ENCODE results near the gene SUPV3L1.
"Not testable (repeated sequence)": the region's sequence is repeated elsewhere in the genome, so short reads cannot be mapped to it uniquely, and the experiment has no call there.

The SUPV3L1 gene

DNA sequence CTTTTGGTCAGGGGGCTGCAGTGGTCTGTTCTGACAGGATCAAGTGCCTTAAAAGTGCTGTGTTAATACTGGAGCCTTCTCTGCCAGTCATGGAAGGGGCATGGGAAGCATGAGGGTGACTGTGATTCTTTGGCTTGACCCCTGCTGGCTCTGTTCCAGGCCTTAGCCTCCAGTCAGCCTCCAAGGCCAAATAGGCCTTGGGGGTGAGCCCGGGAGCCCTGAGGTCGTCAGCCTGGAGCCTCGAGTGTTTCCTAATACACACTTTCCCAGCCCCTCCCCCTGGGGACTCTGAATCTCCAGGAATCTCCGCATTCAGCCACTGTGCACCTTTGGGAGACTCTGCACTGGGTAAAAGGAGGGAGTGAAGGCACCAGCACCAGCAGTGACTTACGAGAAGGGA, 50.1 kb downstream of the SUPV3L1 start:
- DNase-seq (ENCODE audit: low spot score): no peak

DNA sequence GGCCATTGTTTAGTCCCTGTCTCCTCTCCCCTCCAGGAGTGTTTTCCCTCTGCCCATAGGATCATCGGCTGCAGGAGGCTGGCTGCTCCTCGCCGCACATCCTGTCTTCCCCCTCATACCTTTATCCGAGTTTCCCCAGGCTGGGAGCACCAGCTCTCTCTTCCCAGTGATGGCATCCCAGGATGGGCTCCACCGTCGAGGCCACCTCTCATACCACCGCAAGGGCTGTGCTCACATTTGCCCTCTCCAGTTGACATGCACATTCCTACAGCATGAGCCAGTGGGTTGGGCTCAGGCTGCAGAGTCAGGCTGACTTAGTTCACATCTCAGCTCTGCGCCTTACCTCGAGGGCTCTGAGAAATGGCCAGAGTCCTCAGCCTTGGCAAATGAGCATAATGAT, 52.2 kb downstream of the SUPV3L1 start:
- DNase-seq (ENCODE audit: low spot score): no peak

DNA sequence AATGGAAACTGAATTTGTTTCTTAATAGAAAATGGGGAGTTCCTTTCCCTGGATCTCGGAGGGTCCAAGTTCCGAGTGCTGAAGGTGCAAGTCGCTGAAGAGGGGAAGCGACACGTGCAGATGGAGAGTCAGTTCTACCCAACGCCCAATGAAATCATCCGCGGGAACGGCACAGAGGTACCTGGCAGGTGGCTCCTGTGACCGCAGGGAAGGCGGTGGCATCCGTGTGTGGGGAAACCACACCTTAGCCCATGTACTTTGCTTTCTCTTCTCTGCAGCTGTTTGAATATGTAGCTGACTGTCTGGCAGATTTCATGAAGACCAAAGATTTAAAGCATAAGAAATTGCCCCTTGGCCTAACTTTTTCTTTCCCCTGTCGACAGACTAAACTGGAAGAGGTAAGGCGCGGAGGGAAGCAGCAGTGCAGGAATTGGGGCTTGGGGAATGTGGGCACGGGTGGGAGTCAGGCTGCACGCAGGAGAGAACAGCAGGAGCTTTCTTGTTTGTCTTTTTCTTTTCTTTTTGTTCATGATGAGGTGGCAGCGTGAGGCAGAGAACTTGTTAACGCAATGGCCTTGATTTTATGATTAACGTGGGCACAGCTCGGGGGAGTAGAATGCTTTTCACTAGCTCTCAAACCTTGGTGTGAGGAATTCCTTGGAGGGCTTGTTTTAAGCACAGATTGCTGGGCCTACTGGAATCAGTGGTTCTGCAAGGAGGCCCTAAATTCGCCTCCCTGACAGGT, 52.9 kb downstream of the SUPV3L1 start:
- no peak for DNase-seq (ENCODE audit: low spot score)

DNA sequence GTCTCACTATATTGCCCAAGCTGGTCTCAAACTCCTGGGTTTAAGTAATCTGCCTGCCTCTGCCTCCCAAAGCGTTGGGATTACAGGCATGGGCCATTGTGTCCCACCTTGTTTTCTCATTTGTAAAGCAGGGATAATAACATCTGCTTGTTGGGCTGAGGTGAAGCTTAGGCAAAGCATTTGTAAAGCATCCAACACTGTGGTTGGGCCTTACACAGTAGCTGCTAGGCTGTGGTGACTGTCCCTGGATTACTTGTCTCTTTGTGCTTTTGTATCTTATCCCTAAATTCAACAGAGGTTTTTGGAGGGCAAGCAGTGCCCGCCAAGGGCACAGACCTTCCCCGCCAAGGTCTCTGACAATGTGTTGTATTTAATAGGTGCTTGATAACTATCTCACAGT, 54.4 kb downstream of the SUPV3L1 start:
- DNase-seq (ENCODE audit: low spot score): no peak

DNA sequence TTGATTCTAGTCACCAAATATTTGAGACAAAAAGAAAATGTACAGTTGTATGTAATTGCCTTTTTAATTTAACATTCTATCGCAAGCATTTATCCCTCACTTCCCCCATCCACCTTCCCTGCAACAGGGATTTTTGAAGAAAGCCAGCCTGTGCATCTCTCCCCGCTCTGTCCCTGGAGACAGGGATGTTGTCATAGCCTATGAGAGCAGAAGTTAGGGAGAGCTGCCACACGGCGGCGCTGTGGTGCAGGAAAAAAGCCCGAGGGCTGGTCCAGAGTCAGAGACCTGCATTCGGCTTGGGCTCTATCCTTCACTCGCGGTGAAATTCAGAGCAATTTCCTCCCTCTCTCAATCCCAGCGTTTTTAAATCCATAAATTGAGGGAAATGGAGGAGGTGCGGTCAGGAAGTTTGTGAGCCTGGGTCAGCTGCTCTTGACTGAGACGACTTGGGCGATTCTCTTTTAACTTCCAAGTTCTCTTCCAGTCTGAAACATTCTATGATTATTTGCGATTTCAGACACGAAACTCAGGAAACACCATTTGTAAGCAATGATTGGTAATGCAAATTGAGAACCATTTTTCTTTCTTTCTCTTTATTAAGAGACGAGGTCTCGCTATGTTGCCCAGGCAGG, 57.6 kb downstream of the SUPV3L1 start:
- peak; percentile 83 for DNase-seq (ENCODE audit: low spot score)

DNA sequence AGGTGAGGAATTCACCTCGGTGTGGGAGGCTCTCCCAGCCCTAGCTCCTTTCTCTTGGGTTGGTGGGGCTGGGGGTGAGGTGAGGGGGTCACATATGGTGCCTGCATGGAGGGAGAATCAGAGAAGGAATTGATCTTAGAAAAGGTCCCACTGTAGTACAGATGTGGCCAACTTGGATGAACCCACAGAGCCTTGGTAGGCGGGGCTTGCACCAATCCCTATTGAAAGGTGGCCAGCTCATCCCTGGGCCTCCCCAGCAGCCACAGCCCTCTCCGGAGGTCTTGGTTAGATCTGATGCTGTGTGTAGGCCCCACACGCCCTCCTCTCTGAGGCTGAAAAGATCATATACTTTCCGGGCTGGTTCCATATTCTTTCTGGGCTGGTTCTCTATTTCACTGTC, 59.1 kb downstream of the SUPV3L1 start:
- no peak for DNase-seq (ENCODE audit: low spot score)

DNA sequence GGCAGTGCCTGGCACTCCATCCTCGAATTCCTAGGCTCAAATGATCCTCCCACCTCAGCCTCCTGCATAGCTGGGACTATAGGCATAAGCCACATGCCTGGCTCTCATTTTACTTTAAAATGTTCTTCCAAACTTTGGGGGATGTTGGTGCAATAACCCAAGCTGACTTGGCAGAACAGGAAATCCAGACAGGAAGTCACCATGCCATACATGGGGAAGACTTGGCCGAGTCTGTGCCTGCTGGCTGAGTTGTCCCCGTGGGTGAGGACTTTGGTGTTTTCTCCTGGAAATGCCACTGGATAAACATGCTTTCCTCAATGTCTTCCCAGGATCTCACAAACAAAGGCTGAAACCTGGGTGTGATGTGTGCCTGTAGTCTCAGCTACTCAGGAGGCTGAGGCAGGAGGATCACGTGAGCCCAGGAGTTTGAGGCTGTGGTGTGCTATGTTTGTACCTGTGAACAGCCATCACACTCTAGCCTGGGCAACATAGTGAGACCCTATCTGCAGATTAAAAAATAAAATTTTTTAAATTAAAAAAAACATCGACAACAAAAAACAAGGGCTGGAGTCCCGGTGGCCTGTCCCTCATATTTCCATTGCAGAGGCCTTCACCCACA, 59.9 kb downstream of the SUPV3L1 start:
- no peak for DNase-seq (ENCODE audit: low spot score)

DNA sequence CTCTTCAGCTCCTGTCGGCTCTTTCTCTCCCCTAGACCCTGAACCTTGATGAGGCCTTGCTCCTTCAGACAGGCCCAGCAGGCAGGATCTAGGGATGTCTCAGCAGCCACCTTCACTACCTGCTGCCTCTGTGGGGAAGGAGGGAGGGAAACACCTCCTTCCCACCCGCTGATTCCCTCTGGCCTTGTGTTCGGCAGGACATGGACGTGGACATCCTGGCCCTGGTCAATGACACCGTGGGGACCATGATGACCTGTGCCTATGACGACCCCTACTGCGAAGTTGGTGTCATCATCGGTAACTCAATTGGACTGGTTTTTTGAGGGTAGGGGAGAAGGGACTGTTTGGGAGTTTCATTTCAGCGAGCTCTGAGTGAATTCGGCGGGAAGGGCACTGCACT, 60.4 kb downstream of the SUPV3L1 start:
- no peak for DNase-seq (ENCODE audit: low spot score)

DNA sequence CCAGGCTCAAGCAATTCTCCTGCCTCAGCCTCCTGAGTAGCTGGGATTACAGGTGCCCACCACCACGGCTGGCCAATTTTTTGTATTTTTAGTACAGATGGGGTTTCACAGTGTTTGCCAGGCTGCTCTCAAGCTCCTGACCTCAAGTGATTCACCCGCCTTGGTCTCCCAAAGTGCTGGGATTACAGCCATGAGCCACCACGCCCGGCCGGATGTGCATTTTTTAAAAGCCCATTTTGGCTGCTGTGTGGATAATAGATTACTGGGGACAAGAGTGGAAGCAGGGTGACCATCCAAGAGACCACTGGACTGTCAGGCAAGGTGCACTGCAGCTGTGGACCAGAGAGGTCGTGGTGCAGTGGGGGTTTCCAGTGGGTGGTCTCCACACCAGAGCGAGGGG, 61.5 kb downstream of the SUPV3L1 start:
- DNase-seq (ENCODE audit: low spot score): no peak

DNA sequence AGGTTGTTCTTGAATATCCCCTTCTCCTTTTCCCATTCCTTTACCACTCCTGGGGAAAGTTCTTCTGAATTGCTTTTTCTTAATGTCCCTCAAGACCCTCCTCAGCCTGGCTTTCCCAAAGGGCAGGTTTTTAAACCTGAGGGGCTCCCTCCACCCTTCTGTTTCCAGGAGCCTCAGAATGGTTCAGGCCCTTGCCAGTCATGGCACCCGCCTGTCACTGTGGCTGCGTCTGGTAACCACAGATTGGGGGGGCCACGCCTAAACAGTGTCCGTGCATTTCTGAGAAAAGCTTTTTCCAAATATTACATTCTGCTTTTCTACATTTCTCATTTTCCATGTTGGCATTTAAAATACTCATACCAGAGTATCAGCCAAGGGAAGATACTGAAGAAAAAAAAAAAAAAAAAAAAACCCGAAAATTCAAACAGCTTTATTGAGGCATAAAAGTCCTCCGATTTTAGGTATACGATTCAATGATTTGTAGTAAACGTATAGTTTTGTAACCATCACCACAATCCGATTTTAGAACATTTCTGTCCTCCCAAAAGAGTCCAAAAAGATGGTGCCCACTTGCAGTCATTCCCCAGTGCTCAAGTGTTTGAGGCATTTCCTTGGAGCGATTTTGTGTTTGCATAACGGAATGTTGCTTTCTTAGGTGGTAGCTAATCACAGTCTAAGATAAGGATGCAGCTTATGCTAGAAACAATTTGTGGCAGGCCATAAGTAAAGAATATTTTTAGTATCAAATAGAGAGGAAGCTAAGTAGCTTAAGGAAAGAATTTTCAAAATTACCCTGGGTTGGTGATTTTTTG, 62.2 kb downstream of the SUPV3L1 start:
- DNase-seq (ENCODE audit: low spot score): no peak

DNA sequence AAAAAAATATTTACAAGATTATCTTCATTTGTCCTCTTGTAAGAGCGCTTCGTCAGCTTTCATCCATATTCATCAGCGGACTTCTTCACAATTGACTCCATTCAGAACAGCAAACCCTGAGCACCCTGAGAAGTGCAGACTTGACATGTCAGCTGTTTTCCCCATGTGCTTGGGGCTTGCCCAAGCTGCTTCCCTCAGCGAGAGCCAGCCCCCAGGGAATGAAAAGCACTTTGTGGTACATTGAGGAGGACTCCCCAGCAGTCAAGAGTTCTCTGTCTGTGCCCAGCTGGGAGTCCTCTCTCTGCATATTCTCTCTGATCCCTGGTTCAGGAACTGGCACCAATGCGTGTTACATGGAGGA, 62.8 kb downstream of the SUPV3L1 start:
- no peak for DNase-seq (ENCODE audit: low spot score)

DNA sequence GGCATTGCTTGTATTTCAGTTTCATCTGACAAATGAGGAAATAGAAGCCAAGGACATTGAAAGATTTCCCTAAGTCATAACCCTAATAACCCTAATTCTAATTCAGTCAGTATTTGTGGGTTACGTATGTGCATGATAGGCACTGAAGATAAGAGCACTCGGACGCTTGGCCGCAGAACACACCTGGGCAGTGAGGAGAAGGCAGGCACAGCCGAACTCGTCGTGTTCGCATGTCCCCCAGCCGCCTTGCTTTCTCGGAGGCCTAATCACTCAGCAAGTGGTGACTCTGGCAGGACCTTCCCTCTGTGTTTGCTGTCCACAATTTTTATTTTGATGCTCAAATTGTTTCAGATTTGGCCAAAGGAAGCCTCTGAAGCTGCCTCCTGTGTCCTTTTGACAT, 63.8 kb downstream of the SUPV3L1 start:
- DNase-seq (ENCODE audit: low spot score): no peak

DNA sequence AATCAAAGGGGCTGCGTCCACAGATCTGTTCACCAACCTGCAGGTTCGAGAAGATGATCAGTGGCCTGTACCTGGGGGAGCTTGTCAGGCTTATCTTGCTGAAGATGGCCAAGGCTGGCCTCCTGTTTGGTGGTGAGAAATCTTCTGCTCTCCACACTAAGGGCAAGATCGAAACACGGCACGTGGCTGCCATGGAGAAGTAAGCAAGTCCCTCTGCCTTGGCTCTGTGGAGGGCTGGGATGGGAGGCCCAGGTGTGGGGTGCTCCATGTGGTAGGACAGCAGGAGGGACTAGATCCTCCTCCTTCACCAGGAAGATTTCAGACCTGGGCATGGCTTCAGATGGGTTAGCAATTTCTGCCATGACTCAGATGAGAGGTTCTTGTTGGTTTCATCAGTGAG, 66.0 kb downstream of the SUPV3L1 start:
- DNase-seq (ENCODE audit: low spot score): no peak

DNA sequence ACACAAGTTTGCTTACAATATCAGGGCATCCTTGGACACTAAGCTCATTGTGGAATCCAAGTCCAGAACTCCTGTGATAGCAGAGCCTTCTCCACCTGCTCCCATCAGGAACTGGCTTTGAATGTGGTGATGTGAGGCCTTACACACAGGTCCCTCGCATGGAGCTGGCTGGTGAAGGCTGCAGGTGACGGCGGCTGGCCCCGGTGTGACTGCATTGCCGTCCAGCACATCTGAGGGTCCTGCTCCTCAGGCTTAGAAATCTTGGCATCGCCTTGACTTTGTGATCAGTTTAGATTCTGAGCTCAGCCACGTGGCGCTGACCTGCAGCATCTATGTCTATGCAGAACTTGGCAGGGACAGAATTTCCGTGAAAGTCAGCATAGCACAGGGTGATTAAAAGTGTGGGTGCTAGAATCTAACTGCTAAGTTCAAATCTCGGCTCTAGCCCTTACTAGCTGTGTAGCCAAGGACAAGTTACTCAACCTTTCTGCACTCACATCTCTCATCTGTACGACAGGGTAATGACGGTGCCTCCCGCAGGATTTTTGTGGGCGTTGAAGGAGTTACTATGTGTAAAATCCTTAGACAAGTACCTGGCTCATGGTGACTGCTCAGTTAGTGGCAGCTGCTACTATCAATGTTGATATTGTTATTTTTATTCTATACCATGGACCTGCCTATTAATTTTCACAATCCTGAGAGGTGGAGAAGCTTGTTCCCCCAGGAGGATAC, 66.7 kb downstream of the SUPV3L1 start:
- DNase-seq (ENCODE audit: low spot score): no peak

DNA sequence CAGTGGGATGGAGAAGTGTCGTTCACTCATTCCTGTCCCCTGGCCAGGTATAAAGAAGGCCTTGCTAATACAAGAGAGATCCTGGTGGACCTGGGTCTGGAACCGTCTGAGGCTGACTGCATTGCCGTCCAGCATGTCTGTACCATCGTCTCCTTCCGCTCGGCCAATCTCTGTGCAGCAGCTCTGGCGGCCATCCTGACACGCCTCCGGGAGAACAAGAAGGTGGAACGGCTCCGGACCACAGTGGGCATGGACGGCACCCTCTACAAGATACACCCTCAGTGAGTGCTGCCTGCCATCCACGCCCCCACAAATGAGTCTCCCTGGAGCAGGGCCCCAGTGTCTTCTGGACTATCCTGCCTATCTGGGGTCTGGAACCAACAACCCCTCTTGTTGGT, 67.3 kb downstream of the SUPV3L1 start:
- no peak for DNase-seq (ENCODE audit: low spot score)

DNA sequence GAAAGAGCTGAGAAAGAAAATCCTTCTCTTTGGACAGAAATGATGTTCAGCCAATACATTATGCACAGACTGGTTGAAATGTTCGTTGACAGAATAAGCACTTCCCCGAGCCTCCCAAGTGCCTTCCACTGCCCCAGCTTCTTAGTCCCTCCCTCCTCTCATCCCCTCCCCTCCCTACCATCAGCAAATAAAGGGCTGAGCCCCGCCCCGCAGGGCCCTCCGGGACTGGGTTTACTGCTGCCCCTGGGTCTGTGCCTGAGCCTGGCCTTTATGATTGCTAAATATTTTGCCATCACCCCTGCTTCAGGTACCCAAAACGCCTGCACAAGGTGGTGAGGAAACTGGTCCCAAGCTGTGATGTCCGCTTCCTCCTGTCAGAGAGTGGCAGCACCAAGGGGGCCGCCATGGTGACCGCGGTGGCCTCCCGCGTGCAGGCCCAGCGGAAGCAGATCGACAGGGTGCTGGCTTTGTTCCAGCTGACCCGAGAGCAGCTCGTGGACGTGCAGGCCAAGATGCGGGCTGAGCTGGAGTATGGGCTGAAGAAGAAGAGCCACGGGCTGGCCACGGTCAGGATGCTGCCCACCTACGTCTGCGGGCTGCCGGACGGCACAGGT, 68.2 kb downstream of the SUPV3L1 start:
- DNase-seq (ENCODE audit: low spot score): no peak

DNA sequence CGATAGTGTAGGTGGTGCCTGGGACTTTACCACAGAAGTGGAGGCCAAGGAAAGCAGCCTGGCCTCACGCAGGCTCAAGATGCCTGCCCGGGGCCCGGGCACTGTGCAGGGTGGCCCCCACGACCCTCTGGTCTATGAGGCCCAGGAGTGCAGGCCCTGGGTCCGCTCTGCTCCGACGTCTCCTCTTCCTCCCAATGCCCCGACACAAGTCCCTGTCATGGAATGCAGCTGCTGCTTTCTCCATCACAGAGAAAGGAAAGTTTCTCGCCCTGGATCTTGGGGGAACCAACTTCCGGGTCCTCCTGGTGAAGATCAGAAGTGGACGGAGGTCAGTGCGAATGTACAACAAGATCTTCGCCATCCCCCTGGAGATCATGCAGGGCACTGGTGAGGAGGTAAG, 70.0 kb downstream of the SUPV3L1 start:
- DNase-seq (ENCODE audit: low spot score): no peak

DNA sequence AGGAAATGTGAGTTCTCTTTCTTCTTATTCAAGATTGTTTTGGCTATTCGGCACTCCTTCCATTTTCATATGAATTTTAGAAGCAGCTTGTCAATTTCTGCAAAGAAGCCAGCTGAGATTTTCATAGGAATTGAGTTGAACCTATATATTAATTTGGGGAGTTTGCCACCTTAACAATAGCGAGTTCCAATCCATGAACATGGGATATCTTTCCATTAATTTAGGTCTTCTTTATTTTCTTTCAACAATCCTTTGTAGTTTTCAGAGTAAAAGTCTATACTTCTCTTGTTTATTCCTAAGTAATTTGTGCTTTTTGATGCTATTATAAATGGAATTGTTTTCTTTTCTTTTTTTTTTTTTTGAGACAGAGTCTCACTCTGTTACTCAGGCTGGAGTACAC, 71.4 kb downstream of the SUPV3L1 start:
- not testable (repeated sequence) for DNase-seq (ENCODE audit: low spot score)

DNA sequence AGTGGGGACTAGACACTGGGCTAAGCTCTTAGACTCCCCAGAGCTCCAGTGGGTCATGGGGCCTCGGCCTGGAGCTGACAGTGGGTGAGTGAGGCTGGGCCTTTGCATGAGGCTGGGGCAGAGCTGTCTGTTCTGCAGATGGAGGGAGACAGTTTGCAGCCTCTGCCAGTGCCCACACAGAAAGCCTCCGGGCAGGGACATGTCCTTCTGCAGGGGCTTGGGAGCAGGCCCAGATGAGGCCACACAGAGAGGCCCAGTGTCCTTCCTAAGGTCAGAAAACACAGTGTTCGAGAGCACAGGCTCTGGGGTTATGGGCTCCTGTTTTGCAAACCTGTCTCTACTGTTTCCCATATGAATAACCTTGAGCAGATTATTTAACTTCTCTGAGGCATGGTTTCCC, 73.1 kb downstream of the SUPV3L1 start:
- DNase-seq (ENCODE audit: low spot score): no peak

DNA sequence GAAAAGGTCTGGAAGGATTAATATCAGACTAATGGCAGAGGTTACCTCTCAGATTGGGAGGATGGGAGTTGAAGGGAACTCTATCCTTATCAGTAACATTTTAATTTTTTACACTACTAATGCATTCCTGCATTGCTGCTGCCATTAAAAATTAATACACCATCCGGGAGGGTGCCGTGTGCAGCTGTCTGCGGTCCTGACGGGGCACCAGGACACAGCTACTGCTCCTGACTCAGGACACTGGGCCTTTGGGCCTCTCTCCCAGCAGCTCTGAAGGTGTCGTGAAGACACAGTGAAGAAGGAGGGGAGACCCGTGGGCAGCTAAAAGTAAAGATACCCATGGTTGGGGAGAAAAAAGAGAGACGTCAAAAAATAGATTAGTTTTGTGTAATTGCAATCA, 74.8 kb downstream of the SUPV3L1 start:
- no peak for DNase-seq (ENCODE audit: low spot score)

Measured in SK-N-DZ (cell line).